ENCODE data around the gene ATP9A. TPM values are rescaled to one million over a fixed set of nuclear protein-coding genes. Genes with fewer than 3 reads are reported as not detected.
A peak's percentile ranks its signal among the peaks of the same experiment; 100 is the strongest.
"Not testable (repeated sequence)": the region's sequence is repeated elsewhere in the genome, so short reads cannot be mapped to it uniquely, and the experiment has no call there.

ATP9A gene
- total and polyA plus RNA-seq, 3 donors from 2014 or later = 46.4 to 128 (median 89.3) TPM

GRCh38 chr20:51768759-51769517 is 748 bp upstream of the ATP9A start:
- WGBS, 2 donors = 14 to 19% methylated on average over 10 to 11 of the region's 16 CpGs
- peak; percentile 34 for DNase-seq
- Histone ChIP-seq H3K36me3 (ENCODE audit: low read depth, missing control alignments) (no peaks in the 10 kb centered on the region), H3K9me3 (no peaks in the 10 kb centered on the region), H3K4me1 (peaks cover 3% of the 10 kb centered on the region), H3K27ac (no peak overlapping the region), H3K4me3 (no peak overlapping the region), H3K27me3 (no peaks in the 10 kb centered on the region)
- intact Hi-C loops (cut with DNase I; ENCODE audit: low total_unique reads) = no loop called here
- no peak for TF ChIP-seq POLR2A (IDR thresholded peaks at IDR 0.05)
- TF ChIP-seq, protein P1, sequence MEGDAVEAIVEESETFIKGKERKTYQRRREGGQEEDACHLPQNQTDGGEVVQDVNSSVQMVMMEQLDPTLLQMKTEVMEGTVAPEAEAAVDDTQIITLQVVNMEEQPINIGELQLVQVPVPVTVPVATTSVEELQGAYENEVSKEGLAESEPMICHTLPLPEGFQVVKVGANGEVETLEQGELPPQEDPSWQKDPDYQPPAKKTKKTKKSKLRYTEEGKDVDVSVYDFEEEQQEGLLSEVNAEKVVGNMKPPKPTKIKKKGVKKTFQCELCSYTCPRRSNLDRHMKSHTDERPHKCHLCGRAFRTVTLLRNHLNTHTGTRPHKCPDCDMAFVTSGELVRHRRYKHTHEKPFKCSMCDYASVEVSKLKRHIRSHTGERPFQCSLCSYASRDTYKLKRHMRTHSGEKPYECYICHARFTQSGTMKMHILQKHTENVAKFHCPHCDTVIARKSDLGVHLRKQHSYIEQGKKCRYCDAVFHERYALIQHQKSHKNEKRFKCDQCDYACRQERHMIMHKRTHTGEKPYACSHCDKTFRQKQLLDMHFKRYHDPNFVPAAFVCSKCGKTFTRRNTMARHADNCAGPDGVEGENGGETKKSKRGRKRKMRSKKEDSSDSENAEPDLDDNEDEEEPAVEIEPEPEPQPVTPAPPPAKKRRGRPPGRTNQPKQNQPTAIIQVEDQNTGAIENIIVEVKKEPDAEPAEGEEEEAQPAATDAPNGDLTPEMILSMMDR (IDR thresholded peaks at IDR 0.05) = no peak

GRCh38 chr20:51766994-51767866 is 960 bp downstream of the ATP9A start:
- H3K27ac ChIP-seq = peak overlapping the region; percentile 84 to 92
- peaks cover 3% of the 10 kb centered on the region for H3K4me1 ChIP-seq
- TF ChIP-seq POLR2A (IDR thresholded peaks at IDR 0.05) = no peak
- TF ChIP-seq, protein P1 (IDR thresholded peaks at IDR 0.05) = no peak
- intact Hi-C loops (cut with DNase I; ENCODE audit: low total_unique reads) = no loop called here
- H3K9me3 ChIP-seq = no peaks in the 10 kb centered on the region
- no peaks in the 10 kb centered on the region for H3K27me3 ChIP-seq
- 2 to 6% methylated on average over 2 to 58 of the region's 61 CpGs for WGBS, 2 donors
- H3K4me3 ChIP-seq = peak overlapping the region; percentile 76 to 89
- H3K36me3 ChIP-seq (ENCODE audit: low read depth, missing control alignments) = no peaks in the 10 kb centered on the region
- peak; percentile 94 for DNase-seq

DNA sequence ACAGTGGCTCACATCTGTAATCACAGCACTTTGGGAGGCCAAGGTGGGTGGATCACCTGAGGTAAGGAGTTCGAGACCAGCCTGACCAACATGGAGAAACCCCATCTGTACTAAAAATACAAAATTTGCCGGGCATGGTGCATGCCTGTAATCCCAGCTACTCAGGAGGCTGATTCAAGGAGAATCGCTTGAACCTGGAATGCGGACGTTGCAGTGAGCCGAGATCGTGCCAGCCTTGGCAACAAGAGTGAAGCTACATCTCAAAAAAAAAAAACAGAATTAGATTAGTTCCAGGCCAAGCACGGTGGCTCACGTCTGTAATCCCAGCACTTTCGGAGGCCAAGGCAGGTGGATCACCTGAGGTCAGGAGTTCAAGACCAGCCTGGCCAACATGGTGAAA is 2.8 kb downstream of the ATP9A start:
- not testable (repeated sequence) for DNase-seq

GRCh38 chr20:51763965-51764602 is 4.1 kb downstream of the ATP9A start:
- TF ChIP-seq POLR2A (IDR thresholded peaks at IDR 0.05) = no peak
- TF ChIP-seq, protein P1 (IDR thresholded peaks at IDR 0.05) = no peak
- 84 to 85% methylated on average over 6 of the region's 6 CpGs for WGBS, 2 donors
- Histone ChIP-seq H3K4me1 (peaks cover 6% of the 10 kb centered on the region), H3K27me3 (no peaks in the 10 kb centered on the region), H3K4me3 (no peak overlapping the region), H3K27ac (no peak overlapping the region), H3K36me3 (ENCODE audit: low read depth, missing control alignments) (no peaks in the 10 kb centered on the region), H3K9me3 (no peaks in the 10 kb centered on the region)
- DNase-seq = no peak
- intact Hi-C loops (cut with DNase I; ENCODE audit: low total_unique reads) = no loop called here

More for the DNA sequence above, 2.8 kb downstream of the ATP9A start:
- 66 to 81% methylated on average over 10 of the region's 10 CpGs for WGBS, 2 donors
- H3K27me3 ChIP-seq; H3K27ac ChIP-seq; H3K9me3 ChIP-seq; H3K4me3 ChIP-seq; H3K36me3 ChIP-seq (ENCODE audit: low read depth, missing control alignments); H3K4me1 ChIP-seq; intact Hi-C loops (cut with DNase I; ENCODE audit: low total_unique reads): not testable (repeated sequence)

Data from testis (tissue), 3 donors.